Activated T-cell treated with anti-CD3 and anti-CD28 coated beads, Interleukin-2, amount 50 U/mL, for 24 hours (primary cell): ENCODE results near the gene TGOLN2.
"Not testable (repeated sequence)": the region's sequence is repeated elsewhere in the genome, so short reads cannot be mapped to it uniquely, and the experiment has no call there.

Source experiments
- DNase-seq: peaks from one replicate; pipeline ENCODE4 v3.0.0-alpha.2; 2020
- H3K27ac Mint-ChIP-seq: 2 replicates; pipeline ENCODE4 v1.8.0; 2020; ENCODE audit warnings: mild to moderate bottlenecking, mixed read lengths
- H3K27me3 Mint-ChIP-seq: 2 replicates; pipeline ENCODE4 v1.8.0; 2020; ENCODE audit warnings: mixed read lengths
- H3K36me3 Mint-ChIP-seq: 2 replicates; pipeline ENCODE4 v1.8.0; 2020; ENCODE audit warnings: low read depth, mixed read lengths
- H3K4me1 Mint-ChIP-seq: 2 replicates; pipeline ENCODE4 v1.8.0; 2020; ENCODE audit warnings: low read depth, mixed read lengths
- H3K4me3 Mint-ChIP-seq: 2 replicates; pipeline ENCODE4 v1.8.0; 2020; ENCODE audit warnings: mild to moderate bottlenecking, moderate library complexity, mixed read lengths
- H3K9me3 Mint-ChIP-seq: 2 replicates; pipeline ENCODE4 v1.8.0; 2020; ENCODE audit warnings: mixed read lengths

TGOLN2 gene

DNA sequence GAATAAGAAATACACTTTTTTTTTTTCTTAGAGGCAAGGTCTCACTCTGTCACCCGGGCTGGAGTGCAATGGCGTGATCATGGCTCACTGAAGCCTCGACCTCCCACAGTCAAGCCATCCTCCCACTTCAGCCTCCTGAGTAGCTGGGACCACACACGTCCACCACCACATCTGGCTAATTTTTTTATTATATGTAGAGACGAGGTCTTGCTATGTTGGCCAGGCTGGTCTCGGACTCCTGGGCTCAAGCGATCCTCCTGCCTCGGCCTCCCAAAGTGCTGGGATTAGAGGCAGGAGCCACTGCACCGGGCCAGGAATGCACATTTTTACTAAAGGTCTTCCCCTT lies 2.4 kb downstream of the TGOLN2 start:
- Mint-ChIP-seq H3K27ac (peak overlapping the region; percentile 98), H3K9me3 (no peaks in the 10 kb centered on the region), H3K27me3 (no peaks in the 10 kb centered on the region), H3K4me3 (peak overlapping the region; percentile 94), H3K4me1 (peaks cover 59% of the 10 kb centered on the region), H3K36me3 (peaks cover 81% of the 10 kb centered on the region)
- no peak for DNase-seq

DNA sequence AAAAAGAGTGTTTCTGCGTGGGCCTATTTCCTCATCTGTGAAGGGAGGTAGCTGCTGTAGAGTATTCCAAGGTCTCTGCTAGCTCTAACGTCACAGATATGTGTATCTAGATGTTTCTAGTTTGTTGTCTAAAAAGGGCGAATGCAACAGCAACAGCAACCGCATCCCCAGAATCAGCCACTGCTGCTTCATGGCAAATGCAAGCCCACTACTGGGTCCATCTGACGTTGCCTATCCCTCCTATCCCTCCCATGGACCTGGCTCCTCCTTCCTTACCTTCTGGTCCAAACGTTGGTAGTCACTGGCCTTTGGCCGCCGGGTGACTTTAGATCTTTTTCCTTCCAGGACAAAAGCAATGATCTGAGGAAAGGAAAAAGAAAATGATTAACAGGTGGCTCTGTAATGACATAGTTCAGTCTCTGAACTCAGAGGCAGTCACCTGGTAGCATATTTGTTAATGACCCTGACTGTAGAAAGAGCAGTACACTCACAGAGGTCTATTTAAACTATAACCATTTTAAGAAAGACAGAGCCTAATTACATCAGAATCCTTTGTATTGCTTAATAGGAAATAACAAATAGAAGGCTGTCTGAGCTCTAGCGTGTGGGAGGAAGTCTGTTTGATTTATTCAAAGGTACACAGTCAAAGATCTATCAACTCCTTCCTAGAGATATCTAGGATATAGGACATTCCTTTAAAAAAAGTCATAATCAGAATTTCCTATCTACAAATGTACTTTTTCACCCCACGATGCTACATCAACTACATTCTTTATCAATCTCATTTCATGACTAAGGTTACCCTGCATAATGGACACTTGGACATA lies 2.9 kb downstream of the TGOLN2 start:
- peaks cover 65% of the 10 kb centered on the region for H3K4me1 Mint-ChIP-seq
- peaks cover 87% of the 10 kb centered on the region for H3K36me3 Mint-ChIP-seq
- DNase-seq, result no peak
- H3K27ac Mint-ChIP-seq, result peak overlapping the region; percentile 98
- H3K27me3 Mint-ChIP-seq, result no peaks in the 10 kb centered on the region
- H3K4me3 Mint-ChIP-seq, result peak overlapping the region; percentile 94
- H3K9me3 Mint-ChIP-seq, result no peaks in the 10 kb centered on the region

DNA sequence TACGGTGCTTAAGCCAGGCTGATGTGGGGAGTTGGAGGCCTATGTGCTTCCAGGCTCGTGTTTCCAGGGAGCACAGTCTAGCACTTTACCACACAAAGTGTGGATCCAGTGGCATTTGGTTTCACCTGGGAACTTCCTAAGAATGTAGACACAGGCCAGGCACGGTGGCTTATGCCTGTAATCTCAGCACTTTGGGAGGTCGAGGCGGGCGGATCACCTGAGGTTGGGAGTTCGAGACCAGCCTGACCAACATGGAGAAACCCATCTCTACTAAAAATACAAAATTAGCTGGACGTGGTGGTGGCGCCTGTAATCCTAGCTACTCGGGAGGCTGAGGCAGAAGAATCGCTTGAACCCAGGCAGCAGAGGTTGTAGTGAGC lies 3.8 kb downstream of the TGOLN2 start:
- H3K27ac Mint-ChIP-seq, result peak overlapping the region; percentile 98
- not testable (repeated sequence) for H3K27me3 Mint-ChIP-seq, H3K9me3 Mint-ChIP-seq, DNase-seq
- peaks cover 95% of the 10 kb centered on the region for H3K36me3 Mint-ChIP-seq
- H3K4me3 Mint-ChIP-seq, result peak overlapping the region; percentile 94
- H3K4me1 Mint-ChIP-seq, result peaks cover 68% of the 10 kb centered on the region

DNA sequence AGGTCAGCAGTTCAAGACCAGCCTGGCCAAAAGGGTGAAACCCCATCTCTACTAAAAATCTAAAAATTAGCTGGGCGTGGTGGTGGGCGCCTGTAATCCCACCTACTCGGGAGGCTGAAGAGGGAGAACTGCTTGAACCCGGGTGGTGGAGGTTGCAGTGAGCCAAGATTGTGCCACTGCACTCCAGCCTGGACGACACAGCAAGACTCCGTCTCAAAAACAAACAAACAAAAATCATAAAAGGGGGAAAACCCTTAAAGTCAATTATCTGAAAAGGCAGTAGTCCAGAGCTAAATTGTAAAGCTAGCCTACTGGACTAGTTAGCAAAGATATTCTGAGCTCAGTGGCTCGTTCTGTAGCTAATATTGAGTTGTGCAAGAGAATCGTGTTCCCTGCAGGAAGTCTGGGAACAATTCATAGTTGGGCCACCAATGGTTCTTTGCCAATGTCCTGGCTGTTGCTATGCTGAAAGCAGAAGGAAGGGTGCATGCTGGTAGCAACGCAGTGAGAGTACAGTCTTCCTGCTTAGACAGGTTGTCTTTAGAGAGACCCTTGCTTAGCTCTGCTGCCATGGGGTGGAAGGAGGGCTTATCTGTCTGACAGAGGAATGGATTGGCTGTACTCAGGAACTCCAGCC lies 4.3 kb downstream of the TGOLN2 start:
- peaks cover 69% of the 10 kb centered on the region for H3K4me1 Mint-ChIP-seq
- no peaks in the 10 kb centered on the region for H3K27me3 Mint-ChIP-seq
- peak overlapping the region; percentile 94 for H3K4me3 Mint-ChIP-seq
- H3K27ac Mint-ChIP-seq, result peak overlapping the region; percentile 98
- no peaks in the 10 kb centered on the region for H3K9me3 Mint-ChIP-seq
- DNase-seq, result no peak
- H3K36me3 Mint-ChIP-seq, result peaks cover 98% of the 10 kb centered on the region

DNA sequence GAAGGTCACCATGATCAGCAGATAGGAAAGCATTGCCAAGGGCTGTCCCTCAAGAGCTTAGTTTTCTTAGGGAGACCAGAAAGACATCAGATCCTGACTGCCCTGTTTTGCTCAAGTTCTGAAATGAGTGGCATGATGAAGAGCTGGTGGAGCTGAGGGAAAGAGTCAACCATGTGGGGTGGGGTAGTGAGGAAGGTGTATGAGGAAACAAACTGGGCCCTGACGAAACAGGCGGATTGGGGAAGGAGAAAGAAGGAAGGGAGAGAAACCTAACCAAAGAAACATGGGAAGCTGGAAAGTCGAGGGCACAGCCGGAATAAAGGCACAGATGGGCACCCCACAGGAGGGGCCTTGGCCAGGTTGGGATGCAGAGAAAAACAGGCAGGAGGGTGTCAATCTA lies 8.0 kb downstream of the TGOLN2 start:
- peak overlapping the region; percentile 40 for H3K4me3 Mint-ChIP-seq

DNA sequence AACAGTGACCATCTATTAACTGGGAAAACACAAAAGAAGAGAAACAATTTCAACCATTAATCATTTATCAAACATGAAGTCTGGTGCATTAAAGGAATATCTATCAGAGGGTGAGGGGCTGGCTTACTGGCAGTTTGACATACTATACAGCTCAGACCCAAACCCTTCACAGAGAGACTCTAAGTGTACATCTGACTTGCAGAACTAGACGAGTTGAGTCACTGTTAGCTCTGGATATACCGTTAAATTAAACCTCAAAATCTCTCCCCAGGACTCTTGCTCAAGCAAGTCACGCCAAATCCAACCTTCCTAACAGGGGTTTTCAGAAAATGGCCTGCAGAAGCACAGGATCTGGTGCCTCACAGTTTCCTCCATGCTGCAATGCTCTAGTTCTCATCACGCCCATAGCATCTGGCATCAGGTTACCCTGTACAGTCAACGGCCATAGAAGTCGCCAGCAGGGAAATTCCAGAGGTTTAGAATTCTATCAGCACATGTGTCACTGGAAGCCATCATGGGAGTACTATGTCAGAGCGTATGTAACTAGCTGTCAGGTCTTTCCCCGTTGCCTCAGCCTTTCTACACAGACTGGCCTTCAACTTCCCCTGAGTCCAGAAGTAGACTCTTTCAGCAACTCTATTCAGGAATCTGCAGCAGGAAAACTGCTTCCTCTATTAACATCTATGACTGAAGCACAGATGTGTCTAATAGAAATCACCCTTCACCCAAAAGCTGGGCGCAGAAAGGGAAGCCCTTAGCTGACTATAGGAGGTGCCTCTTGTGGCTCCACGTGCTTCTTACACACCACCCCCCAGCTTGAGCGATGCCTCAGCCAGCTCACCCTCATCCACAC lies 9.3 kb downstream of the TGOLN2 start:
- H3K27ac Mint-ChIP-seq, result peak overlapping the region; percentile 98
- DNase-seq, result peak; percentile 49
- H3K9me3 Mint-ChIP-seq, result no peaks in the 10 kb centered on the region
- peaks cover 90% of the 10 kb centered on the region for H3K36me3 Mint-ChIP-seq
- no peaks in the 10 kb centered on the region for H3K27me3 Mint-ChIP-seq
- H3K4me1 Mint-ChIP-seq, result peaks cover 62% of the 10 kb centered on the region
- peak overlapping the region; percentile 64 for H3K4me3 Mint-ChIP-seq

More for the DNA sequence above, 8.0 kb downstream of the TGOLN2 start:
- no peak for DNase-seq
- Mint-ChIP-seq H3K27ac (peak overlapping the region; percentile 98), H3K9me3 (no peaks in the 10 kb centered on the region), H3K27me3 (no peaks in the 10 kb centered on the region), H3K36me3 (peaks cover 92% of the 10 kb centered on the region), H3K4me1 (peaks cover 72% of the 10 kb centered on the region)

DNA sequence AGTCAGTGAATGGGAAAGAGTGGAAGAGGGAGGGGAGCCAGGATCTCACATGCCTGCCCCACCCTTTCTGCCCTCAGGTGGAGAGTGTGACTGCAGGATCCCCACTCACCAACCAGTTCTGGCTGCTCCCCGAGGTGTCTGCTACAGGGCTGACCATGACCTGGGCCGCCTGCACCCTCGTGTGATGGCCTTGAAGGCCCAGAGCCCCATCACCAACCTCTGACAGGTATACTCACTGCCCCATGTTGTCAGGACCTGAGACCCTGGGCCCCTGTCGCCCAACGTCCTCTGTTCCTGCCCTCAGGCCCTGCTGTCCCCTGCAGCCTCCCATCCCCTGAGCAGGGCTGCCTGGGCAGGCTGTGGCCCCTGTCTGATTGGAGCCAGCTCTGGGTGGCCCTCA lies 11.9 kb downstream of the TGOLN2 start:
- Mint-ChIP-seq H3K36me3 (peaks cover 74% of the 10 kb centered on the region), H3K4me1 (peaks cover 40% of the 10 kb centered on the region), H3K27ac (peak overlapping the region; percentile 44)
- not testable (repeated sequence) for H3K4me3 Mint-ChIP-seq, H3K9me3 Mint-ChIP-seq, DNase-seq, H3K27me3 Mint-ChIP-seq

DNA sequence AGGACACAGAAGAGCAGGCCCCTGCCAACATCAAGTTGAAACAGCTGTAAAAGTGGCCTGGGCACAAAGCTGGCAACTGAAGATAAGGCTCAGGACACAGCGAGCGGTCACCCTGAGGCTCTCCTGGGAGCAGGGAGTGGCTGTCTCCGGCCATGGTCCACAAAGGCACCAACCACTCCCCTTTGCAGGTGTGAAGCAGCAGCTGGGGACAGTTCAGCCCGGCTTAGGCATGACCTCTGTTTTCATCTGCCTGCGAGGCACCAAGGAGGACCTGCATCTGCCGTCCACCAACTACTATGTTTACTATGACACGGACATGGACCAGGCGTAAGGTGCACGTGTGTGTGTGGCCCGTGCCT lies 12.9 kb downstream of the TGOLN2 start:
- Mint-ChIP-seq H3K4me3 (no peak overlapping the region), H3K27ac (peak overlapping the region; percentile 64), H3K9me3 (no peaks in the 10 kb centered on the region), H3K27me3 (no peaks in the 10 kb centered on the region), H3K4me1 (peaks cover 38% of the 10 kb centered on the region), H3K36me3 (peaks cover 64% of the 10 kb centered on the region)
- no peak for DNase-seq

DNA sequence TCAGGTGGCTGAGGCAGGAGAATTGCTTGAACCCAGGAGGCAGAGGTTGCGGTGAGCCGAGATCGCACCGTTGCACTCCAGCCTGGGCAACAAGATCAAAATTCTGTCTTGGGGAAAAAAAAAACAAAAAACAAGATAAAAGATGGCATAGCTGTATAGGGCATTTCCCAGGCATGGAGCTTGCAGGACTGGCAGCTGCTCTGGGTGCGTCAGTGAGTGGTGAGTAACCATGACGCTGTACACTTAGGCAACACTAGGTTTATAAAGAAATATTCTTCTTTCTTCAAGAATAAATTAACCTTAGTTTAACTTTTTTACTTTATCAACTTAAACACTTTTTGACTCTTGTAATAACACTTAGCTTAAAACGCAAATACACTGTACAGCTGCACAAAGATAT lies 15.4 kb downstream of the TGOLN2 start:
- Mint-ChIP-seq H3K4me3 (no peak overlapping the region), H3K27me3 (no peaks in the 10 kb centered on the region), H3K4me1 (peaks cover 35% of the 10 kb centered on the region), H3K36me3 (peaks cover 45% of the 10 kb centered on the region), H3K27ac (no peak overlapping the region), H3K9me3 (no peaks in the 10 kb centered on the region)
- no peak for DNase-seq

DNA sequence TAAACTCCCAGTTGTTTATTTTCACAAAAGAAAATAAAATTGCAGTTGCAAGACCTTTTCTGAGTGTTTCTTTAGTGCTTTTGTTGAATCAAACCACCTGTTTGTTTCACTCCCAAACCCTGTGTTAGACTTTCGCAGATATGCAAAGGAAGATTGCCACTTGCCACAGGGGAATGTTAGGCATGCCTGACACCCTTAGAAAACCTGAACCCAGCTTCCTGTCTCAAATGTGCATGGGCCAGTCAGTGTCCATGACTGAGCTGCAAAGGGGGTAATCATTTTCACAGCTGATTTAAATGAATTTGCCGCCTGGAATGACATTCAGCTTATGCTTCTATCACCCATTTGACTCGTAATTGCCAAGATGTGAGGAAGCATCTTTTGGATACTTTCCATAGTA lies 17.5 kb downstream of the TGOLN2 start:
- no peaks in the 10 kb centered on the region for H3K9me3 Mint-ChIP-seq
- H3K27me3 Mint-ChIP-seq, result no peaks in the 10 kb centered on the region
- H3K4me3 Mint-ChIP-seq, result peak overlapping the region; percentile 65
- peak overlapping the region; percentile 86 for H3K27ac Mint-ChIP-seq
- peaks cover 46% of the 10 kb centered on the region for H3K4me1 Mint-ChIP-seq
- H3K36me3 Mint-ChIP-seq, result peaks cover 26% of the 10 kb centered on the region
- DNase-seq, result no peak

DNA sequence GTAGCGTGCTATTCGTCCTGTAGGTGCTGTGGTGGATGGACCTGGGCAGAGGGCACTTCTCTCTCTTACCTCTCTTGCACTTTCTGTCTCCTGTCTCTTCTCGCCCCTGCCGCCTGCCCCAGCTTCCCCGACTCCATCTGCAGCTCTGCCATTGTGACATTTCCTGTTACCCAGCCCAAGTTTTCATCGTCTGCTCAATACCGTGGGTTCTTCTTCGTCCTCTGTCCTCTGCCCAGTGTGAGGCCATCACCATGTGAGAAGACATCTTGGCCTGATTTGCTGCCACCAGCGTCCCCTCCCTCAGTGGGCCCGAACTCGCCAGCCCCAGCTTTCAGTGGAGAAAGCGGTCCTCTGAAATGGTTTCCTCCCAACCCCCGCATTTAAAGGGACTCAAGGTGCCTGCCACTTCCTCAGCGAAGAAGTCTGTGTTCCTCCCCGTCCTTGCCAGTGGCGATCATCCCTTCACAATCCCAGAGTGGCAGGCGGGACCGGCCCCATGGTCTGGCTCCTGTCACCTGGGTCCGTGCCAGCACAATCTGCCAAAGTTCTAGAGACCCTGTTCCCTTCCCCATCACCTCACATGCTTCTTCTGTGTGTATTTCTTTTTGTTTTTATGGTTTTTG lies 18.0 kb downstream of the TGOLN2 start:
- H3K9me3 Mint-ChIP-seq, result no peaks in the 10 kb centered on the region
- no peaks in the 10 kb centered on the region for H3K27me3 Mint-ChIP-seq
- peaks cover 46% of the 10 kb centered on the region for H3K4me1 Mint-ChIP-seq
- peak overlapping the region; percentile 86 for H3K27ac Mint-ChIP-seq
- peaks cover 21% of the 10 kb centered on the region for H3K36me3 Mint-ChIP-seq
- no peak for DNase-seq
- H3K4me3 Mint-ChIP-seq, result peak overlapping the region; percentile 65

DNA sequence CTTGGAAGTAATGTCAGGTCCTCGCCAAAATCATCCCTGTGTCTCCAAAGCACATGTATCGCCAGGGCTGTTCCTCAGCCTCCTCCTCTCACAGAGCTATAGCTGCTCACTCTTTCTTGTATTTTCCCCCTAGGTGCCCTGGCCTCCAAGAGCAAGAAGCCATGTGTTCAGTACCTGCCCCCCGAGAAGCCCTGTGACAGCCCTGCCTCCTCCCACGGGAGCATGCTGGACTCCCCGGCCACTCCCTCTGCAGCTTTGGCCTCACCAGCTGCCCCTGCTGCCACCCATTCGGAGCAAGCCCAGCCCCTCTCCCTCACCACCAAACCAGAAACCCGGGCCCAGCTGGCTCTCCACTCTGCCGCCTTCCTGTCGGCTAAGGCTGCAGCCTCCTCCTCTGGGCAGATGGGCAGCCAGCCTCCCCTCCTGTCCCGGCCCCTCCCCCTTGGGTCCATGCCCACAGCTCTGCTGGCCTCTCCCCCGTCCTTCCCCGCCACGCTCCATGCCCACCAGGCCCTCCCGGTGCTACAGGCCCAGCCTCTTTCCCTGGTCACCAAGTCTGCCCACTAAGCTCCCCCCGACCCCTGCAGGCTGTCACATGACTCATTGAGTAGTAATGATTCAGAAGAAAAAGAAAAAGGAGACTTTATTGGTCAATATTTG lies 18.8 kb downstream of the TGOLN2 start:
- H3K9me3 Mint-ChIP-seq, result no peaks in the 10 kb centered on the region
- peaks cover 5% of the 10 kb centered on the region for H3K27me3 Mint-ChIP-seq
- peaks cover 46% of the 10 kb centered on the region for H3K4me1 Mint-ChIP-seq
- peak overlapping the region; percentile 86 for H3K27ac Mint-ChIP-seq
- no peak for DNase-seq
- peaks cover 15% of the 10 kb centered on the region for H3K36me3 Mint-ChIP-seq
- peak overlapping the region; percentile 65 for H3K4me3 Mint-ChIP-seq

DNA sequence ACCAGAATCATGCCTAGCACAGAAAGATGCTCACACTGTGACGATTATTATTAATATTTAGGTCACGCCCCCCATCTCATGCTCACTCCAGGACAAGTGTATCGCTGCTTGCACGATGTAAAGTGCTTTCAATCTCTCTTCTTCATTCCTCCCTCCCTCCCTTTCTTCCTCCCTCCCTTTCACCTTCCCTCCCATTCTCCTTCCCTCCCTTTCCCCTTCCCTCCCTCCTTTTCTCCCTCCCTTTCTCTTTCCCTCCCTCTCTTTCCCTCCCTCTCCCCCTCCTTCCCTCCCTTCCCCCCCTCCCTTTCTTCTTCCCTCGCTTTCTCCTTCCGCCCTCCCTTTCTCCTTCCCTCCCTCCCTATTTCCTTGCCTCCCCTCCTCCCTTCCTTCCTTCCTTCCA lies 19.6 kb downstream of the TGOLN2 start:
- Mint-ChIP-seq H3K36me3 (peaks cover 7% of the 10 kb centered on the region), H3K27ac (peak overlapping the region; percentile 86), H3K4me3 (no peak overlapping the region), H3K9me3 (no peaks in the 10 kb centered on the region), H3K27me3 (peaks cover 5% of the 10 kb centered on the region), H3K4me1 (peaks cover 42% of the 10 kb centered on the region)
- DNase-seq, result no peak

DNA sequence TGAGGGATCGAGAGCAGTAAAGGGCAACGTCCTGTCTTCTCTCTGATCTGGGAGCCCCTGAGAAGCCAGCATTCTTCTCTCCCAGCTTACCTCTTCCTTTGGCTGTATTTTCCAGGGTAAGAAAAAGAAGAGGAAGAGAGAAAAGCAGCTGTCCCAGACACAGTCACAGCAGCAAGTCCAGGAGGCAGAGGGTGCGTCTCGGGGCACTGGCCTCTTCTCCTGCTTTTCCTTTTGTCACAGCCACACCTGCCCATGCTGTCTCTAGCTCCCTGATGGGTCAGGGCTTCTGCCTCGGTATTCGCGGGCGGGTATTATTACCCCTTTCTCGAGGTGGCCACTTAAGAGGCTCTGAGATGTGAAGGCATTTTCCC lies 20.3 kb downstream of the TGOLN2 start:
- Mint-ChIP-seq H3K27ac (peak overlapping the region; percentile 79), H3K36me3 (peaks cover 5% of the 10 kb centered on the region), H3K4me3 (peak overlapping the region; percentile 53), H3K27me3 (peaks cover 5% of the 10 kb centered on the region), H3K4me1 (peaks cover 42% of the 10 kb centered on the region), H3K9me3 (no peaks in the 10 kb centered on the region)
- no peak for DNase-seq
